Measurements from ENCODE around the gene TWIST1.

TWIST1 gene

GRCh38 chr7:19117091-19117869, at the start of gene TWIST1:
Gene TWIST1 (minus strand): TSS chr7:19117636. CDS start chr7:19117321, 315 bp downstream.
- no peak for DNase-seq

- no peak for DNase-seq
Measured at GRCh38 chr7:19161671-19162070, 44.2 kb upstream of the TWIST1 start.

DNA sequence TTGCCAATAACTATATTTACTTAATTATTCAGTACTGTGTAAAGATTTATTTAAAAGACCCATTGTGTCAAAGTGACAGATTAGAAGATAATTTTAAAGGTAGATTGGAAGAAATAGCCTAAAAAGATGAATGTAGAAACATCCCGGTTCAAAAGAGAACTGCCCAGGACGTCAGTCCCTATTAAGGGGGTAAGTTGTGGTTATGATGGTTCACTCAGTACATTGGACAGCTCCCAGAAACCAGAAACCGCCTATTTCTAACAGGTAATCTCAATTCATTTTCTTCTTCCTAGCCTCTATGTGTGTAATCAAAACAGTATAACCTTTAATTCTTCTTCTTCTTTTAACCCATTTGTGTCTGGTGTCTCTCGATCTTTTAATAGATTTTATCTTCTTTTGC, 29.3 kb upstream of the TWIST1 start:
- no peak for DNase-seq

DNA sequence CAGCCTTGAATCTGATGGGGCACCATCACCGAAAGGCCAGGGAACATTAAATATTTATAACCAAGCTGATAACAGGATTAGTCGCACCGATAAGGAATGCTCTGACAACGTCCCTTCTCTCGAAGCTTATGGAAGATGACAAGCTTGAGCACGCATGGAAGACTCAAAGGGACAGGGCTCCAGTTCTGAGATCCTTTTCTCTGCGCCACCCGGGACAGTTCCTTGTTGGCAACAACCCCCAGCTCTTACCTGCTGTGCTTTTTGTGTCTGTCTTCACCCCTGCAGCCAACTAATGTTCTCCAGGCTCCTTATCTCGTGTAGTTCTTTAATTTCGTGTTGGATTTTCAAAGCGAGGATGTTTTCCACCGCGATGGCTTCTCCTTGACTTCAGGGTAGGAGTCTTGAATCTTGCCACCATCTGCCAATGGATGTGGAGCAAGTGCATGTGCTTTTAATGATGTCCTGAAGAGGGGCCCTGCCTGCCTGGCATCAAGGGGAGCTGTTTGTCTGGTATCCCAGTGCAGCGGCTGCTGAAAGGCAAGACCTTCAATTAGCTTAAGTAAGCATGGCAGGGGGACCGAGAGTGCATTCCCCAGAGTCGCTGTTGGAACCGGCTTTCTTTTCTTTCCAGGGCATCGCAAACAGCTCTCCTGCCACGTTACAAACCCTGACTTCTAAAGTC, 28.1 kb upstream of the TWIST1 start:
- DNase-seq = no peak

- no peak for DNase-seq
Measured at GRCh38 chr7:19144661-19145433, 27.4 kb upstream of the TWIST1 start, which contains the start of gene FERD3L. Gene FERD3L (minus strand): TSS chr7:19145421. CDS start chr7:19145362, 59 bp downstream.

- DNase-seq = no peak
Measured at GRCh38 chr7:19143881-19144574, 26.6 kb upstream of the TWIST1 start.

GRCh38 chr7:19139706-19140327, 22.4 kb upstream of the TWIST1 start:
- no peak for DNase-seq

- DNase-seq = no peak
Measured at GRCh38 chr7:19133886-19134285, 16.4 kb upstream of the TWIST1 start.

DNA sequence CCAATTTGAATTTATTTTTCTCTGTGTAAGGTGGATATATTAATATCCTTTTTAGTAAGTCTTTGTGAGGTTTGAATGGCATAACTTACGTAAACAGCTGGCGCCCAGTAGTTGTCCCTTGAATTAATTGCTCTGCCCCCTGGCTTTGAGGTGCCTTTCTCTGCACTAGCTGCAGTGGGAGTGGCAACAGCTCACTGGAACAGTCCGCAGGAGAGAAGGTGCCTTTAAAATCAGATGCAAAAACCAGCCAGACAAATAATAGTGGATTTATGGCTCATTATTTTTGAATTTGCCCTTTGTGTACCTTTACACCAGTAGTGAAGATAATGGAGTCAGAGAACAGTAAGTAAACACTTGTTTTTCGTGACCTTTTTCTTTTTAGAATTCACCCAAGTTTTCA, 16.0 kb upstream of the TWIST1 start:
- no peak for DNase-seq

GRCh38 chr7:19128856-19129255, 11.4 kb upstream of the TWIST1 start:
- DNase-seq = no peak

DNA sequence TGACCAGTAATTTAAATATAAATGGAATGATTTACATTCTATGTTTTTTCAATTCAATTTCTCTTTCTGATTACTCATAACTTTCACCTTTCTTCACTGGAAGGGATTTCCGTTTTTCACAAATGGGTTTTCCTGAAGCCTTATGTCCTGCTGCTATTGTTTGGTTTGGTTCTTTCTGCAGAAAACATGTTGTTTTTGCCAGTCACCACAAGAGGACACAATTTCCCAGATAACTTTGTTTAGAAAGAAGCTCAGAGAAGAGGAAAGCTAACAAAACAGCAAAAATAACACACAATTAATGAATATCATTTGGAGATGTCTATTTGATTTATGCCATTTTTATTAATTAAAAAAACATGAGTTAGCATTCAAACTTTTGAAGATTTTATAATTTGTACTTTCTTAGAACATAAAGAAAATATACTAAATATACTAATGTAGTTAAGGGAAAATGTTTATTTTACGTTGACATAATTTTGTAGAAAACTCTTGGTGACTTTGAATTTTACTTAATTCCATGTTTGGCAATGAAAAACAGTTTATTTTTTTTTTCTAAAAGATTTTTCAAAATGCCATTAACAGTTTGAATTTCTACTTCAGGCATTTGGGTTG, 4.6 kb upstream of the TWIST1 start:
- DNase-seq = no peak

DNA sequence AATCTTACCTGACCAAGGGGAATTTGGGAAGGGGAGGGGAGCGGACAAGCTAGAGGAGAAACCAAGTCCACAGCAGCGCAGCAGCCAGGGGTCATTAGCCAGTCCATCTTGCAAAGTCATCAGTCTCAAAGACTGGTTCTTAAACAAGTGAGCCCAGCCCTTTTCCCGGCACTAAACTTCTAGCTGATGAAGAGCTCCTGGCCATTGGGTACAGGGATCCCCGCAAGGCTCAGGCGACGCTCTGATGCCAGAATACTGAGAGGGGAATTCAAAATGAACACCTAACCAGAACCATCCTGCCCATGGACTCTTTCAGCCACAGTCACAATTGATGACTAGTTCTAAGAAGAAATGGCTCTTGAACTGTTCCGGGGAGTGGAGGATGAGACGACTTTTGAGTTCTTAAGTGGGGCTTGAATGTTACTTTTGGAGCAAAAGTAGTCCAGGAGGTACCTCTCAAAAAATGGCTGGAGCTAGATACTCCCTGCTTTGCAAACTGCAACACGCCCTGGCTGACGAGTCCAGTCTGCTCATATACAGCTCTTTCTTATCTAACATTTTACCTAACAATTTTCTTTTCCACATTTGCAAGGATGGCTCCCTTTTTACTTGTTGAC, 2.5 kb upstream of the TWIST1 start:
- no peak for DNase-seq

DNA sequence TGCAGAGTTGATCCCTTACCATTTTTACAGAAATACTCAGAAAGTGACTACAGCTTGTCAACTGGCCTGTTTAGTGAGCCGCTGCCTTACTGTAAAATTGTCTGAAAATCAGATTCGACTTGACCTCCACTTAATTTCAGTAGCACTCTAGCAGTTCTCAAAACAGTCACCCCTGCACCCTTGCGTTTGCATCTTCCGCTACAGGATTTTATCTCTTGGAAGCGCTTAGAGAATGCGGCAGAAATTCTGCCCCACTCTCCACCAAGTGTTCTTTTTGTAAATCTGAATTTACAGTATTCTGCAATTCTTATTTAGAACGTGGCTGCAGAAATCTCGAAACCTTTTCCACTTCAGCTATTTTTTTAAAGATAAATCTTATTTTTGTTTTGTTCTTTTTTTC, 1.9 kb upstream of the TWIST1 start:
- DNase-seq = no peak

DNA sequence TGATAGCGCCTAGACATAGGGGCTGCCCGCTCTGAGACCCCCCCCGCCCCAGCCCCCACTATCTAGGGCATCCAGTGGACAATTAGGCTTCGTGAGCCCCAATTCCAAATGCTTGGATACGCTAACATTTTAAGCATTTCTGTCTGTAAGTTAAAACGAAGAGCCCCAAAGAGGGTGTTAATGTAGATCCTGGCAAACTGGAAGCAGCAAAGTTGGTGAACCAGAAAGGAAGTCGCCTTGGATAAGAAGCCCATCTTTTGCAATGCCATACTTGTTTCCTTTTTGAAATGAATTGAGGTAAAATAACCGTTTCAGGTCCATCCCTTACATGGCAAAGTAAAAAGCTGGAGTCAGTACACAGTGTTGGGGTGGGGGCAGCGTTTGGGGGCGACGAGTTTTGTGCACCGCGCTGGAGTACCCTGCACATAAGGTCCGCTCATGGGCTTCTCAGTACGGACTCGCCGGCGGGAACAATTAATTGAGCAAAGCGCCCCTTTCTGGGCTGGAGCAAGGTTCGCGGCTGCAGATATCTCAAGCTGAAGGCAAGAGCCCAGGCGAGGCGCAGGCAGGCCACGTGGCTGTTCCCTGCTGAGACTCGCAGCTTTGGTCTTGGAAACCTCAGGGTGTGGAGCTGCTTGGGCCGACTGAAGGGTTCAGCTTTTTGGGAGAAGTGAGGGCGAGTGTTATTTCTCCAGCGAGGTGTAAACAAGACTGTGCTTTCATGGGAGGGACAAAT, 1.4 kb upstream of the TWIST1 start:
- no peak for DNase-seq

- DNase-seq = no peak
Measured at GRCh38 chr7:19117870-19118608, 603 bp upstream of the TWIST1 start.

GRCh38 chr7:19116121-19117090, 1.0 kb downstream of the TWIST1 start:
- no peak for DNase-seq

GRCh38 chr7:19114551-19114855, 2.9 kb downstream of the TWIST1 start:
- no peak for DNase-seq

DNA sequence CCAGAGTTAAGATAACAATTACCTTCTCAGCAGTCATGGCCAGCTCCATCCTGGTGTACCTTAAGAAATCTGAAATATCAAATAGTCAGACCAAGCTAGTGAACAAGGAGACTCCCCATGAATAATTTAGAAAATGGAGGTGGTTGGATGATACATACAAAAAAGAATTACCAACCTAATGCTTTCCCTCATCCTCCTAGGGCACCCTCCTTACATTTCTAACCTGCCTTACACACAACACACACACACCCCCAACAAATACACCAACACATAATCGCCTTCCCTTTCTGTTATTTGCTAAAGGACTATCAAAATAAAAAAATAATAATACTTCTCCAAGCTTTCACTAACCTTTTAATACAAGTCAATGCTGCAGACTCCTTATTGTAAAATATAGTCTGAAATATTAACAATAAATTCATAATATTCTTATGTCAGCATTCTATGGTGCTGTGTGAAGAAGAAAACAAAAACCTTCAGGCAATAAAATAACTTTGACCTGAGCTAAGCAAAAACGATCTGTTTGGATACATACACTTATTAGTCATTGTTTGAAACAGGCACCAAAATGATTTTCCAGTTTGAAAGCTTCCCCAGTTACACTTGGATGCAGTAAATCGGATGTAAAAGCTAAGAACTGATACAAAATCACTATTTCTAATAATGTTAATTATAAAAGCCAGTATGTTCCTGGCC, 3.4 kb downstream of the TWIST1 start:
- no peak for DNase-seq

DNA sequence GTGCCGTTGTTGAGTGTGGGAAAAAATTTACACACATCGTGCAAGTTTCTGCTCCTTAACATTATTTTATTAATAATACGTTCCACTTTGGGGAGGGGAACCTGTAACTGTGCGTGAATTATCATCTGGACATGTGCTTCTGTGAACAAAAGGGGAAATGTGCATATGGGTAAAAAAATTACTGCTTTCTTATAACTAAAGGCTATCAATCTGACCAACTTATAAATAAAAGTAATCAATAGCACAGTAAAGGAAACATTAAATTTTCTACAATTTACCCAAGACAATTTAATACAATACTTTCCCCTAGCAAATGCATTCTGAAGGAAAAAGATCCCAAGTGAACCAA, 4.5 kb downstream of the TWIST1 start:
- DNase-seq = no peak
